Astrocyte (in vitro differentiated cells and primary cell): ENCODE data around the gene PADI2.

Source experiments
- EZH2 ChIP-seq: IDR thresholded peaks from 2 replicates; pipeline ENCODE4 v1.6.1; 2012; ENCODE audit warnings: mild to moderate bottlenecking, low read length, inconsistent platforms; ENCODE audit not compliant: insufficient read depth
- TF ChIP-seq, protein P1 (sequence below): IDR thresholded peaks from 2 replicates; pipeline ENCODE4 v1.5.1; 2011; ENCODE audit warnings: low read depth, mild to moderate bottlenecking, inconsistent platforms, low read length, moderate library complexity; ENCODE audit not compliant: insufficient read depth

DNA sequence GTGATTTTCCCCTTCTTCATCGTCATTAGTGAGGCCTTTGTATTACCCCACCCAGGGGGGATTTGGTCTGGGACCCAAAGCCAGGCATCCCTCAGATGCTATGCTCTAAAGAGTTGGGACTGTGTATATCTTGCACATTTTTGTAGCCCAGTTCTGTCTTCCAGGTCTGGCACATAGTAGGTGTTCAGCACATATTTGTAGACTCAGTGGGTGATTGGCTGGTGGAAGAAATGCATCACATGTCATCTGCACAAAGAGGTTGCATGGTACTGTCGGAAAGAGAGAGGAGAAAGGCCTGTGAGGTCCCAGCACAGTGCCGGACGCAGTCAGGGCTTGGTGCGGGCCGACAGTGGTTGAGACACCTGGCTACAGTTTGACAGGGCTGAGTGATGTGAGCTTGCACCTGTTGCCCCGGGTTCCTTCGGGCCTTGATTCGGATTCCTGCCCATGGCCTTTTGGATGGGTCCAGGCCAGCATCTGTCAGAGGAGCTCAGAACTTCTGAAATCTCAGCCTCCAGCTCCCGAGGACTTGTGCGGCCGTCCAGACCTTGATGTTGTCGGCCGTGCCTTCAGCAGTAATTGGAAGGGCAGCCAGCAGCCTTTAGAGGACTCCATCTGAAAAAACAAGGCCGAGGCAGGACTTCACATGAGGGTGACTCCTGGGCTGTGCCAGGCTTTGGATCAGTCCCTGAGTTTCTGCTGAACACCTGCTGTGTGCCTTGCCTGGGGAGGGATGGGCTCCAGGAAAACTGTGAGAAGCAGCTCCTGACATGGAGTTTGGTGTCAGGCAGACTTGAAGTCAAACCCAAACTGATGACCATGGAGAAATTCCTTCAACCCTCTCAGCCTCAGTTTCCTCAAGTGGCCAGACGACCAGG lies 44.8 kb upstream of the PADI2 start:
- no peak for TF ChIP-seq EZH2
- TF ChIP-seq, protein P1, sequence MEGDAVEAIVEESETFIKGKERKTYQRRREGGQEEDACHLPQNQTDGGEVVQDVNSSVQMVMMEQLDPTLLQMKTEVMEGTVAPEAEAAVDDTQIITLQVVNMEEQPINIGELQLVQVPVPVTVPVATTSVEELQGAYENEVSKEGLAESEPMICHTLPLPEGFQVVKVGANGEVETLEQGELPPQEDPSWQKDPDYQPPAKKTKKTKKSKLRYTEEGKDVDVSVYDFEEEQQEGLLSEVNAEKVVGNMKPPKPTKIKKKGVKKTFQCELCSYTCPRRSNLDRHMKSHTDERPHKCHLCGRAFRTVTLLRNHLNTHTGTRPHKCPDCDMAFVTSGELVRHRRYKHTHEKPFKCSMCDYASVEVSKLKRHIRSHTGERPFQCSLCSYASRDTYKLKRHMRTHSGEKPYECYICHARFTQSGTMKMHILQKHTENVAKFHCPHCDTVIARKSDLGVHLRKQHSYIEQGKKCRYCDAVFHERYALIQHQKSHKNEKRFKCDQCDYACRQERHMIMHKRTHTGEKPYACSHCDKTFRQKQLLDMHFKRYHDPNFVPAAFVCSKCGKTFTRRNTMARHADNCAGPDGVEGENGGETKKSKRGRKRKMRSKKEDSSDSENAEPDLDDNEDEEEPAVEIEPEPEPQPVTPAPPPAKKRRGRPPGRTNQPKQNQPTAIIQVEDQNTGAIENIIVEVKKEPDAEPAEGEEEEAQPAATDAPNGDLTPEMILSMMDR, result no peak
